ENCODE results near the gene KLF16.

DNA sequence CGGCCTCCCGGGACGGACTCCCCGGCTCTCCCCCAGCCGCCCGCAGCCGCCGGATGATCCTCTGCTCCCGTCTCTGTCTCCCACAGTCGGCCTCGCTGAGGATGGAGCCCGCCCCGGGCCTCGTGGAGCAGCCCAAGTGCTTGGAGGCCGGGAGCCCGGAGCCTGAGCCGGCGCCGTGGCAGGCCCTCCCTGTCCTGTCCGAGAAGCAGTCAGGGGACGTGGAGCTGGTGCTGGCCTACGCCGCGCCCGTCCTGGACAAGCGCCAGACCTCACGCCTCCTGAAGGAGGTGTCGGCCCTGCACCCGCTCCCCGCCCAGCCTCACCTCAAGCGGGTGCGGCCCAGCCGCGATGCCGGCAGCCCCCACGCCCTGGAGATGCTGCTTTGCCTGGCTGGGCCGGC is 48.6 kb upstream of the KLF16 start:
- TF ChIP-seq POLR2AphosphoS5 (IDR thresholded peaks at IDR 0.05) = no peak
- TF ChIP-seq, protein P1, sequence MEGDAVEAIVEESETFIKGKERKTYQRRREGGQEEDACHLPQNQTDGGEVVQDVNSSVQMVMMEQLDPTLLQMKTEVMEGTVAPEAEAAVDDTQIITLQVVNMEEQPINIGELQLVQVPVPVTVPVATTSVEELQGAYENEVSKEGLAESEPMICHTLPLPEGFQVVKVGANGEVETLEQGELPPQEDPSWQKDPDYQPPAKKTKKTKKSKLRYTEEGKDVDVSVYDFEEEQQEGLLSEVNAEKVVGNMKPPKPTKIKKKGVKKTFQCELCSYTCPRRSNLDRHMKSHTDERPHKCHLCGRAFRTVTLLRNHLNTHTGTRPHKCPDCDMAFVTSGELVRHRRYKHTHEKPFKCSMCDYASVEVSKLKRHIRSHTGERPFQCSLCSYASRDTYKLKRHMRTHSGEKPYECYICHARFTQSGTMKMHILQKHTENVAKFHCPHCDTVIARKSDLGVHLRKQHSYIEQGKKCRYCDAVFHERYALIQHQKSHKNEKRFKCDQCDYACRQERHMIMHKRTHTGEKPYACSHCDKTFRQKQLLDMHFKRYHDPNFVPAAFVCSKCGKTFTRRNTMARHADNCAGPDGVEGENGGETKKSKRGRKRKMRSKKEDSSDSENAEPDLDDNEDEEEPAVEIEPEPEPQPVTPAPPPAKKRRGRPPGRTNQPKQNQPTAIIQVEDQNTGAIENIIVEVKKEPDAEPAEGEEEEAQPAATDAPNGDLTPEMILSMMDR (IDR thresholded peaks at IDR 0.05) = no peak
- no peak for TF ChIP-seq POLR2A (IDR thresholded peaks at IDR 0.05)
